HEK293 (cell line): ENCODE results near the gene AKAP12.
A peak's percentile ranks its signal among the peaks of the same experiment; 100 is the strongest.

Experiments used
- CTCF ChIA-PET: fragments of 350-600 bp; formaldehyde crosslinking; extraction: SDS; loops from one replicate; lab custom pipeline; 2021; ENCODE audit warnings: antibody characterized with exemption; lab: Yijun Ruan, JAX
- POLR2A ChIA-PET: fragments of 300-600 bp; formaldehyde crosslinking; extraction: SDS; loops from one replicate; lab custom pipeline; 2020; ENCODE audit warnings: antibody characterized with exemption, inconsistent platforms; lab: Yijun Ruan, JAX
- H3K27ac ChIP-seq: fragments of 200-500 bp; sonication (Bioruptor generic); 2 replicates; pipeline ENCODE4 v1.5.1; 2014; ENCODE audit warnings: low read depth, low read length, control low read depth, inconsistent platforms; ENCODE audit errors: extremely low read depth
- H3K36me3 ChIP-seq, 2 experiments: fragments of 200-500 bp in 1 of 2; sonication (Bioruptor generic) in 1 of 2; 1 replicate in 1 of 2; 2 replicates in 1 of 2; pipeline ENCODE4 v1.5.1; 2014 to 2017; ENCODE audit warnings: inconsistent platforms in 2 of 2, low read length in 2 of 2; ENCODE audit not compliant: control insufficient read depth in 2 of 2, insufficient read depth in 1 of 2
- H3K4me1 ChIP-seq: fragments of 200-500 bp; sonication (Bioruptor generic); 2 replicates; pipeline ENCODE4 v1.5.1; 2014; ENCODE audit warnings: mild to moderate bottlenecking, low read length, inconsistent platforms; ENCODE audit not compliant: control insufficient read depth, insufficient read depth
- H3K4me3 ChIP-seq: 2 replicates; pipeline ENCODE4 v1.5.1; 2011; ENCODE audit warnings: low read depth, mild to moderate bottlenecking, control low read depth, low read length, moderate library complexity
- H3K9me3 ChIP-seq: fragments of 200-500 bp; sonication (Bioruptor generic); 2 replicates; pipeline ENCODE4 v1.5.1; 2014; ENCODE audit warnings: low read depth, low read length, inconsistent platforms; ENCODE audit not compliant: control insufficient read depth, insufficient read depth
- KLF1 ChIP-seq: fragments of 450-650 bp; formaldehyde crosslinking; IDR thresholded peaks from 2 replicates; pipeline ENCODE4 v1.5.1; 2016; ENCODE audit warnings: missing biosample characterization, missing genetic modification characterization
- OSR2 ChIP-seq: fragments of 450-650 bp; formaldehyde crosslinking; IDR thresholded peaks from 2 replicates; pipeline ENCODE4 v1.5.1; 2016; ENCODE audit warnings: missing biosample characterization, missing genetic modification characterization
- SCRT2 ChIP-seq: fragments of 450-650 bp; formaldehyde crosslinking; IDR thresholded peaks from 2 replicates; pipeline ENCODE4 v1.5.1; 2016; ENCODE audit warnings: missing biosample characterization, missing genetic modification characterization
- SP2 ChIP-seq: fragments of 450-650 bp; formaldehyde crosslinking; IDR thresholded peaks from 2 replicates; pipeline ENCODE4 v1.5.1; 2016; ENCODE audit warnings: missing biosample characterization, missing genetic modification characterization
- TRIM28 ChIP-seq: IDR thresholded peaks from 2 replicates; pipeline ENCODE4 v1.6.1; 2011; ENCODE audit warnings: low read length, control low read depth, borderline replicate concordance
- TSHZ1 ChIP-seq: fragments of 450-650 bp; formaldehyde crosslinking; IDR thresholded peaks from 2 replicates; pipeline ENCODE4 v1.5.1; 2016; ENCODE audit warnings: missing biosample characterization, missing genetic modification characterization, borderline replicate concordance
- ZBTB11 ChIP-seq: fragments of 450-650 bp; formaldehyde crosslinking; conservative IDR thresholded peaks from 2 replicates; pipeline ENCODE4 v1.5.1; 2016; ENCODE audit warnings: low read depth, missing biosample characterization, missing genetic modification characterization
- ZBTB17 ChIP-seq: fragments of 450-650 bp; formaldehyde crosslinking; IDR thresholded peaks from 2 replicates; pipeline ENCODE4 v1.5.1; 2016; ENCODE audit warnings: missing biosample characterization, missing genetic modification characterization
- ZBTB44 ChIP-seq: fragments of 450-650 bp; IDR thresholded peaks from 2 replicates; pipeline ENCODE4 v1.5.1; 2018; ENCODE audit warnings: missing biosample characterization, mild to moderate bottlenecking, missing genetic modification characterization
- ZBTB7A ChIP-seq: fragments of 450-650 bp; formaldehyde crosslinking; IDR thresholded peaks from 2 replicates; pipeline ENCODE4 v1.5.1; 2016; ENCODE audit warnings: low read depth, missing biosample characterization, missing genetic modification characterization
- ZNF10 ChIP-seq: fragments of 450-650 bp; formaldehyde crosslinking; IDR thresholded peaks from 2 replicates; pipeline ENCODE4 v1.5.1; 2017; ENCODE audit warnings: missing biosample characterization, missing genetic modification characterization
- ZNF112 ChIP-seq: fragments of 450-650 bp; formaldehyde crosslinking; IDR thresholded peaks from 2 replicates; pipeline ENCODE4 v1.5.0; 2017; ENCODE audit warnings: missing biosample characterization, missing genetic modification characterization
- ZNF19 ChIP-seq: fragments of 450-650 bp; formaldehyde crosslinking; IDR thresholded peaks from 2 replicates; pipeline ENCODE4; 2016; ENCODE audit warnings: missing biosample characterization, missing genetic modification characterization, low read depth
- ZNF394 ChIP-seq: fragments of 450-650 bp; formaldehyde crosslinking; IDR thresholded peaks from 2 replicates; pipeline ENCODE4 v1.5.1; 2016; ENCODE audit warnings: missing biosample characterization, missing genetic modification characterization, mild to moderate bottlenecking, moderate library complexity, borderline replicate concordance
- ZNF48 ChIP-seq: fragments of 450-650 bp; formaldehyde crosslinking; IDR thresholded peaks from 2 replicates; pipeline ENCODE4 v1.5.1; 2016; ENCODE audit warnings: missing biosample characterization, missing genetic modification characterization
- ZNF501 ChIP-seq: fragments of 450-650 bp; formaldehyde crosslinking; IDR thresholded peaks from 2 replicates; pipeline ENCODE4 v1.5.1; 2016; ENCODE audit warnings: missing biosample characterization, missing genetic modification characterization
- ZNF521 ChIP-seq: fragments of 450-650 bp; formaldehyde crosslinking; IDR thresholded peaks from 2 replicates; pipeline ENCODE4 v1.5.1; 2017; ENCODE audit warnings: missing biosample characterization, mild to moderate bottlenecking, missing genetic modification characterization
- ZNF544 ChIP-seq: fragments of 450-650 bp; formaldehyde crosslinking; IDR thresholded peaks from 2 replicates; pipeline ENCODE4 v1.5.0; 2017; ENCODE audit warnings: missing biosample characterization, missing genetic modification characterization
- ZNF707 ChIP-seq: fragments of 450-650 bp; formaldehyde crosslinking; IDR thresholded peaks from 2 replicates; pipeline ENCODE4 v1.5.1; 2016; ENCODE audit warnings: missing biosample characterization, missing genetic modification characterization
- ZNF785 ChIP-seq: fragments of 450-650 bp; formaldehyde crosslinking; IDR thresholded peaks from 2 replicates; pipeline ENCODE4 v1.5.1; 2016; ENCODE audit warnings: missing biosample characterization, missing genetic modification characterization
- TF ChIP-seq, protein P1 (sequence below): fragments of 450-650 bp; formaldehyde crosslinking; IDR thresholded peaks from 2 replicates; pipeline ENCODE4 v1.5.1; 2017; ENCODE audit warnings: missing biosample characterization, missing genetic modification characterization
- TF ChIP-seq, protein P2 (sequence below): fragments of 450-650 bp; formaldehyde crosslinking; IDR thresholded peaks from 2 replicates; pipeline ENCODE4 v1.5.1; 2016; ENCODE audit warnings: missing biosample characterization, missing genetic modification characterization
- TF ChIP-seq, protein P3 (sequence below): fragments of 450-650 bp; formaldehyde crosslinking; IDR thresholded peaks from 2 replicates; pipeline ENCODE4 v1.5.1; 2016; ENCODE audit warnings: missing biosample characterization, missing genetic modification characterization

The AKAP12 gene

DNA sequence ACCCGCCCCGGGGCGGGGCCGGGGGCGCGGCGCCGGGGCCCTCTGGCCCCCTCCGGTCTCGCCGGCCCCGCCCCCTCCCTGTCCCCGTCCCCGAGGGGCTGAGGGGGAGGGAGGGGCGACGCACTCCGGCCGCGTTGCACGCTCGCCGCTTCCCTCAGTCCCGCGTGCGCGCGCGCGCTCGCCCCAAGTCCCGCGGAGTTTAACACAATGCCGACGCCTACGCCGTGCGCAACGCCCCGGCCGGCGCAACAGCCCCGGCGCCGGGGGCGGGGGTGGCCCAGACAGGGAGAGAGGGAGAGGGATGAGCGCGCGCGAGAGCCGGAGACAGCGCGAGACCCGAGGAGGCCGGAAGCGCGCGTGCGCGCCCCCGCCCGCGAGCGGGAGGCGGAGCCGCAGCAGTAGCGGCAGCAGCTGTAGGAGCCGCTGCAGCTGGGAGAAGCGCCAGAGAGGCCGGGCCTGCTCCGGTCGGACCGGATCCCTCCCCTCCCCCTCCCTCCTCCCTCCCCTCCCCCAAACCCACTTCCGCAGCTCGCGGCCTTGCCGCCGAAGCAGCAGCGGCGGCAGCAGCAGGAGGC, 150.6 kb downstream of the AKAP12 start (continued):
- TF ChIP-seq ZBTB44 (tag by site-specific recombination) (peak; percentile 93), TSHZ1 (no peak), ZNF544 (no peak), ZNF521 (tag by site-specific recombination) (no peak), ZNF394 (tag by site-specific recombination) (peak; percentile 48), ZBTB17 (tag by site-specific recombination) (peak; percentile 8; the same call in 1 of the 2 replicates), SP2 (peak; percentile 49), KLF1 (peak; percentile 10; the same call in 1 of the 2 replicates), SCRT2 (peak; percentile 98), ZBTB7A (tag by site-specific recombination) (no peak), OSR2 (tag by site-specific recombination) (peak; percentile 97)

DNA sequence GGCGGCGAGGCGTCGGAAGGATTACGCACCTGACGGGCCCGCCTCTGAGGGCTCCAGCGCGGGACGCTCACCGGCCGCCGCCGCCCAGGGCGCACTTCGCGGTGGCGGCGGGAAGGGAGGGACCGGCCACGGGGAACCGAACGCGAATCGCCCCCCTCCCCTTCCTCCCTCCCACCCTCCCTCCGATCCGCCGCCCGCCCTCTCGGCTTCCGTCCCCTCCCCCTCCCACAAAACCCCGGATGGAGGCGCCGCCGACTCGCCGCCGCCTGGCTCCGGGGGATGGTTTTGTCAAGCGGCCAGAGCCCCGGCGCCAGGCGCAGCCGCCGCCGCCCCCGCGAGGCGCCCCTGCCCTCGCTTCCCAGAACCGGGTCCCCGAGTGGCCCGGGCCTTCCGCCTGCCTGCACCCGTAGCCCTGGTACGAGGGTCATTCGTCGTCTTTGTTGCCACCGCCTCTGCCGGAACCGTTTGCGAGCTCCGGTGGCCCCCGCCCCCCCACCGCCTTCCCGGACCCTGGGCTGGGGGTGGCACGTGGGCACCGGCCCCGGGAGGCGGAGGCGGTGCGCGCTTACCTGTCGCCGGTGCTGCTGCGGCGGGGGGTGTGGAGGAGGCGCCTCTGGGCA, 151.2 kb downstream of the AKAP12 start:
- Histone ChIP-seq H3K4me3 (peak overlapping the region; percentile 97), H3K36me3 (peaks cover 0 to 34% of the 10 kb centered on the region in 2 experiments; a peak in 1 of 3 replicates), H3K9me3 (no peaks in the 10 kb centered on the region), H3K27ac (peak overlapping the region; percentile 100), H3K4me1 (peaks cover 6% of the 10 kb centered on the region)
- ChIA-PET POLR2A (interaction anchor here (0.7 to 2.9 kb wide), 12 partner anchors 10 to 525 kb away, joined by 3 to 22 read pairs (median 8); partner anchors contain the start of genes AKAP12 and RMND1), CTCF (interaction anchor here (1.8 kb wide), 1 partner anchor 56 kb away, joined by 6 read pairs; no protein-coding TSS in a partner anchor)
- TF ChIP-seq ZBTB11: 0 out of 2 replicates have a peak, but pooled peaks have one; percentile 29
- no peak for TF ChIP-seq ZNF501 (tag by site-specific recombination)
- no peak for TF ChIP-seq TRIM28
- no peak for TF ChIP-seq ZNF112
- TF ChIP-seq ZNF10: no peak
- TF ChIP-seq, protein P1, sequence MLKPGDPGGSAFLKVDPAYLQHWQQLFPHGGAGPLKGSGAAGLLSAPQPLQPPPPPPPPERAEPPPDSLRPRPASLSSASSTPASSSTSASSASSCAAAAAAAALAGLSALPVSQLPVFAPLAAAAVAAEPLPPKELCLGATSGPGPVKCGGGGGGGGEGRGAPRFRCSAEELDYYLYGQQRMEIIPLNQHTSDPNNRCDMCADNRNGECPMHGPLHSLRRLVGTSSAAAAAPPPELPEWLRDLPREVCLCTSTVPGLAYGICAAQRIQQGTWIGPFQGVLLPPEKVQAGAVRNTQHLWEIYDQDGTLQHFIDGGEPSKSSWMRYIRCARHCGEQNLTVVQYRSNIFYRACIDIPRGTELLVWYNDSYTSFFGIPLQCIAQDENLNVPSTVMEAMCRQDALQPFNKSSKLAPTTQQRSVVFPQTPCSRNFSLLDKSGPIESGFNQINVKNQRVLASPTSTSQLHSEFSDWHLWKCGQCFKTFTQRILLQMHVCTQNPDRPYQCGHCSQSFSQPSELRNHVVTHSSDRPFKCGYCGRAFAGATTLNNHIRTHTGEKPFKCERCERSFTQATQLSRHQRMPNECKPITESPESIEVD (tag by site-specific recombination): no peak
- TF ChIP-seq, protein P2, sequence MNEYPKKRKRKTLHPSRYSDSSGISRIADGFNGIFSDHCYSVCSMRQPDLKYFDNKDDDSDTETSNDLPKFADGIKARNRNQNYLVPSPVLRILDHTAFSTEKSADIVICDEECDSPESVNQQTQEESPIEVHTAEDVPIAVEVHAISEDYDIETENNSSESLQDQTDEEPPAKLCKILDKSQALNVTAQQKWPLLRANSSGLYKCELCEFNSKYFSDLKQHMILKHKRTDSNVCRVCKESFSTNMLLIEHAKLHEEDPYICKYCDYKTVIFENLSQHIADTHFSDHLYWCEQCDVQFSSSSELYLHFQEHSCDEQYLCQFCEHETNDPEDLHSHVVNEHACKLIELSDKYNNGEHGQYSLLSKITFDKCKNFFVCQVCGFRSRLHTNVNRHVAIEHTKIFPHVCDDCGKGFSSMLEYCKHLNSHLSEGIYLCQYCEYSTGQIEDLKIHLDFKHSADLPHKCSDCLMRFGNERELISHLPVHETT: no peak
- no peak for TF ChIP-seq ZNF707 (tag by site-specific recombination)
- peak; percentile 29; the same call in 1 of the 2 replicates for TF ChIP-seq ZNF785 (tag by site-specific recombination)
- TF ChIP-seq ZNF48 (tag by site-specific recombination): no peak
- TF ChIP-seq, protein P3, sequence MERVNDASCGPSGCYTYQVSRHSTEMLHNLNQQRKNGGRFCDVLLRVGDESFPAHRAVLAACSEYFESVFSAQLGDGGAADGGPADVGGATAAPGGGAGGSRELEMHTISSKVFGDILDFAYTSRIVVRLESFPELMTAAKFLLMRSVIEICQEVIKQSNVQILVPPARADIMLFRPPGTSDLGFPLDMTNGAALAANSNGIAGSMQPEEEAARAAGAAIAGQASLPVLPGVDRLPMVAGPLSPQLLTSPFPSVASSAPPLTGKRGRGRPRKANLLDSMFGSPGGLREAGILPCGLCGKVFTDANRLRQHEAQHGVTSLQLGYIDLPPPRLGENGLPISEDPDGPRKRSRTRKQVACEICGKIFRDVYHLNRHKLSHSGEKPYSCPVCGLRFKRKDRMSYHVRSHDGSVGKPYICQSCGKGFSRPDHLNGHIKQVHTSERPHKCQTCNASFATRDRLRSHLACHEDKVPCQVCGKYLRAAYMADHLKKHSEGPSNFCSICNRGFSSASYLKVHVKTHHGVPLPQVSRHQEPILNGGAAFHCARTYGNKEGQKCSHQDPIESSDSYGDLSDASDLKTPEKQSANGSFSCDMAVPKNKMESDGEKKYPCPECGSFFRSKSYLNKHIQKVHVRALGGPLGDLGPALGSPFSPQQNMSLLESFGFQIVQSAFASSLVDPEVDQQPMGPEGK (tag by site-specific recombination): peak; percentile 67
- TF ChIP-seq ZNF19: no peak
